GM20431 (cell line): ENCODE data around the gene KIAA0319L.

Experiments
- in situ Hi-C: fragments of 300-500 bp; cut with MseI, MboI; formaldehyde crosslinking; loops from one replicate; pipeline ENCODE4 v1.15.0; 2020; ENCODE audit warnings: low sequenced_read_pairs; ENCODE audit not compliant: unreplicated experiment

The KIAA0319L gene

DNA sequence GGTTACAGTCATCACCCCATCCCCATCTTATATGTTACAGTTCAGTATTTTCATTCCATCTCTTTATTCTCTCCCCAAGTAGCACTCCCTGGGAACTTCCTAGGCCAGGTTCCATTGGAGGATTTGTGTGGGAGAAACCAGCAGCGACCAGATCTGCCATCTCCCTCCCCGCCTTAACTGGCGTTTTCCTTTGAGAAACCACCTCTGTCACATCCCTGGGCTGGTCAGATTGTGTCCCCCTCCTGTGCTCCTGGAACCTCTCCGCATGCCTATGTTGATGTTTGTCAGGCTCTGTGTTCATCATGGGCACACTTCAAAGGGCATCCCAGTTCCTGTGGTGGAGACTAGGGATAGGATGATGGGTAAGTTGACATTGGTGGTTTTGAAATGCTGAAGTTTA is 126.4 kb downstream of the KIAA0319L start:
- in situ Hi-C loops = loop anchor here (25.0 kb wide), 1 partner anchor 307 kb away; no protein-coding TSS in a partner anchor

DNA sequence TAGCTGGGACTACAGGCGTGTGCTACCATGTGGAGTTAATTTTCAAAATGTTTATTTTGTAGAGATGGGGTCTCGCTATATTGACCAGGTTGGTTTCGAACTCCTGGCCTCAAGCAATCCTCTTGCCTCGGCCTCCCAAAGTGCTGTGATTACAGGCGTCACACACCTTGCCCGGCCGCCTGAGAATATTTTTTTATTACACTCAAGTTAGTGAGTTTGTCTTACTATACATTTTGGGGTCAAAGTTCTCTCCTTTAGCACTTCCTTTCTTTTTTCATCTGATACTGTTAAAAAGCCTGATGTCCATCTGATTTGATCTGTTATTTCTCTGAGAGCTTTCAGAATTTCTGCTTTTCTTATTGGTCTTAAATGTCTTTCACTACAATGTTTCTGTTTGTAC is 128.8 kb downstream of the KIAA0319L start:
- in situ Hi-C loops = loop anchor here (25.0 kb wide), 1 partner anchor 309 kb away; no protein-coding TSS in a partner anchor

DNA sequence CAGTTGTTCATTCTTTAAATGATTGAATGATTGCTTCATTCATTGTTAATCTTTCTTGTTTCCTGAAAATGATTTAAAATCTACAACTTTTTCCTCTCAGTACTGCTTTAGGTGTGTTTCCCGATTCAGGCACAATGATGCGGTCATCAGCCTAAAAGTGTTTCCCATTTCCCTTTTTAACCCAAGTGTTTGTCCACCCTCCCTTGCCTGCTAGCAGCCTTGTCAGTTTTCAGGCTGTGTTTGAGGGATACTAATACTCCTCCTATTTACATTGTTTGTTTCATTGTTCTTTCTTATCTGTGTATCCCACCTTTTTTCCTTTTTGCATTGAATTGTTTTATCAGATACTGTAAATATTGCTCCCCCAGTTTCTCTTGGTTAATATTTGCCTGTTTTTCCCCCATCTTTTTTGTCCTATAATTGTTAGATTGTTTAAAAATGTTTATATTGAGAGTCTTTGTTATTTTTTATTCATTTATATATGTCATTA is 131.1 kb downstream of the KIAA0319L start:
- in situ Hi-C loops = loop anchor here (25.0 kb wide), 1 partner anchor 311 kb away; no protein-coding TSS in a partner anchor

DNA sequence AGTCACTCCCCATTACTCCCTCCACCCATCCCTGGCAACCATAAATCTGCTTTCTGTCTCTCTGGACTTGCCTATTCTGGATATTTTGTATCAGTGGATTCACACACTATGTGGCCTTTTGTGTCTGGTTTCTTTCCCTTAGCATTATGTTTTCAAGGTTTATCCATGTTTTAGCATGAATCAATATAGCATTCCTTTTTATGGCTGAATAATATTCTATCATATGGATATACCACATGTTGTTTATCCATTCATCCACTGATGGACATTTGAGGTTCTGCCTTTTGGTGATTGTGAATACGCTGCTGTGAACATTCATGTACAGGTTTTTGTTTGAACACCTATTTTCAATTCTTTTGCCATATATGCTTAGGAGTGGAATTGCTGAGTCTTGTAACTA is 148.3 kb downstream of the KIAA0319L start:
- in situ Hi-C loops = no loop called here

DNA sequence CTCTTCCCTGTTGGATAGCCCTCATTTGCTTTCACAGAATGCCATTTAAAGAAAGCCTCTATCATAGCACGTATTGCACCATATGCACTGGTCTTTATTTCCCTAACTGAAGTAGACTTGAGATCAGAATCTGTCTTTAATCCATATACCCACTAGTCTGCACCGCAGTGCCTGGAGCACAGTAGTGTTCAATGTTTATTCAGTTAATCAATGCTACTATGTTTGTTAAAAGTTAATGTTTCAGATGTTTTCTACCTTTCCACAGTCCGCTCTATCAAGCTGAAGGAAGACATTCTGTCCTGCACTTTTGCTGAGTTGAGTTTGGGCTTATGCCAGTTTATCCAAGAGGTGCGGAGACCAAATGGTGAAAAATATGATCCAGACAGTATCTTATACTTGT is 149.5 kb downstream of the KIAA0319L start:
- in situ Hi-C loops = no loop called here

DNA sequence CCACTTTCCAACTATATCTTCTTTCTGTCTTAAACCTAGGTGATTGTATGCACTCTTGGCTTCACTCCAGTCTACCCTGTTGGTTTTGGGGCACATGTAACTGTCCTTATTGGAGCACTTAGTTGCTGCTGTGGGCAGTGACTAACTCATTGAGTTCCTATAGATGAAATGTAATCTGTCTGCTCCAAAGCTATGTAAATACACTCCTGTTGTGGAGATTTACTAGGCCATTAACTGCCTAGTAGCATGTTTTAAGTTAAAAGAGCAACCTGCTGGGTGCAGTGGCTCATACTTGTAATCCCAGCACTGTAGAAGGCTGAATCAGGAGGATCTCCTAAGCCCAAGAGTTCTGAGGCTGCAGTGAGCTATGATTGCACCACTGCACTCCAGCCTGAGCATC is 151.1 kb downstream of the KIAA0319L start:
- in situ Hi-C loops = no loop called here

DNA sequence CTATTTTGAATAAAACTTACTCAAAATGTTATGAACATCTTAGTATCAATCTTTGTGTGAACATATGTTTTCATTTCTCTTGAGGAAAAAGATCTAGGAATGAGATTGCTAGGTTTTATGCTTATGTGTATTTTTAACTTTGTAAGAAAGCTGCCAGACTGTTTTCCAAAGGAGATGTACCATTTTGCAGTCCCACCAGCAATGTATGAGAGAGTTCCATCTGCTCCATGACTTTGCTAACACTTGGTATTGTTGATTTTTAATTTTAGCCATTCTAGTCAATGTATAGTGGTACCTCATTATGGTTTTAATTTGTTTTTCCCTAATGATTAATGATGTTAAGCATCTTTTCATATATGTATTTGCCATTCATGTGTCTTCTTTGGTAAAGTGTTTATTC is 156.2 kb downstream of the KIAA0319L start:
- in situ Hi-C loops = no loop called here

DNA sequence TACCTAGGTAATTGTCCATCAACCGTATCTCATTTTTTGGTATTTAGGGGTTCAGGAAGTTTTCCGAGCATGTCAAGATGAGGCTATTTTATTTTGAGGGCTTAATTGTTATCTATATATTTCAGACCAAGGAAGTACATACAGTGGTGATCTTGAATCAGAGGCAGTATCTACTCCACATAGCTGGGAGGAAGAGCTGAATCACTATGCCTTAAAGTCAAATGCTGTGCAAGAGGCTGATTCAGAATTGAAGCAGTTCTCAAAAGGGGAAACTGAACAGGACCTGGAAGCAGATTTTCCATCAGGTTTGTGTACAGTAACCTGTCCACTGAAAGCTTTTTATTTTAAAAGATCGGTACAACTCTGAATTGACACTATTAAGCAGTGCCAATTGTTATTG is 158.5 kb downstream of the KIAA0319L start:
- in situ Hi-C loops = no loop called here

DNA sequence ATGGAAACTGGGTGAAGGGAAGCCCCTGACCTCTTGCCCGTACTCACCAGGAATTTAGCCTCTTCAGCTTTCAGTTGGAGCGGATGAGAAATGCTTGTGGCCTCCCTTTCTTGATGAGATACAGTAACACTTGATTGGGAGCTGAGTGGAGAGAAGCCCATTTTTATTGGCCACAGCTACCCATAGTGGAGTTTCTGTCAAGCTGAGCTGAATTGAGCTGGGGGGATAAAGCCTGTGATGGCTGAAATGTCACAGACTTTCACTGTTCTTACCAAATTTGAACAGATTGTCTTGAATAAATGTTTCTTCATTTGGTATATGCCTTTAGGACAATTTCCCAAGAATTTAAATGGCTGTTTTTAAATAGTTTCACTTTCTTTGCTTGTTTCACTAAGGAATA is 162.8 kb downstream of the KIAA0319L start:
- in situ Hi-C loops = no loop called here

DNA sequence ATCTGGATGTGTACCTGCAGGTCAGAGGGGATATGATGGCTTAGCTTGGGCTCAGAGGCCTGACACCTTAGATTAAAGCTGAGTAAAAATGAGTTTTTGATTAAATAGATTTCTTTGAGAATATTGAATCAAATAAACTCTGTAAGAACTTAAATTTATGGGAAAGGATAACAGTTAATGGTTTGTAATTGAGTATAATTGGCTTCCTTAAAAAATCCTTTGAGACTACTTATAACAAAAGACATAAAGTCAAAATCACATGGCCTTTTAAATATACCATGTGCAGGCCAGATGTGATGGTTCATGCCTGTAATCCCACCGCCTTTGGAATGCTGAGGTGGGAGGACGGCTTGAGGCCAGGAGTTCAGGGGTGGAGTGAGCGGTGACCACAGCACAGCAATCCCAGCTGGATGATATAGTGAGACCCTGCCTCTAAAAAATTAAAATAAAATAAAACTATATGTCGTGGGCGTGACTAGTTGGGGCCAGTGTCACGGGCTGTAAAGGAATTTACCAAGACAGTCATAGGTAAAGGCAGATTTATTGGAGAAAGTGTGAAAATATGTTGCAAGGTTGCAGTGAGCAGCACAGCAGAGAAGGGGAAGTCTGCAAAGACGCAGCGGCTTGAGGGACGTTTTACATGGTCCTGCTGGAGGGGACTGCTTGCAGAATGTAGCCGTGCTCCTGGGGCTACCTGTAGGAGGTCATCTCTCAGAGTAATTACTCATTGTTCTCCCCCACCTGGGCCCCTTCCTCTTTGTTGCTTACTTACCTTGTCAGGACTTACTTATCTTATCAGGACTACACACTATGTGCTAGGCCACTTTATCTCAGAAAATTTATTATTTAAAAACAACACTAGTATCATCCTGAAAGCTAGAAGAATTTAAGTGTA is 166.4 kb downstream of the KIAA0319L start:
- in situ Hi-C loops = no loop called here

DNA sequence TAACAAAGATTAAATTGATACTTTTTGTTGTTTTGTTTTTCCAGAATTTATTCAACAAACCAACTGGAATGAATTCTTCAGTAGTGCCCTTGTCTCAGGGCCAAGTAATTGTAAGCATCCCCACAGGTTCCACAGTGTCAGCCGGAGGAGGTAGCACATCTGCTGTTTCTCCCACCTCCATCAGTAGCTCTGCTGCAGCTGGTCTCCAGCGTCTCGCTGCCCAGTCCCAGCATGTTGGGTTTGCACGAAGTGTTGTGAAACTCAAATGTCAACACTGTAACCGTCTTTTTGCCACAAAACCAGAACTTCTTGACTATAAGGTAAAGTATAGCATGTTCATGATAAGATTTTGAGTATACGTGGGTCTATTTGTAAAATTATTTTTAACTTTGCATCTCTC is 170.2 kb downstream of the KIAA0319L start:
- in situ Hi-C loops = no loop called here

DNA sequence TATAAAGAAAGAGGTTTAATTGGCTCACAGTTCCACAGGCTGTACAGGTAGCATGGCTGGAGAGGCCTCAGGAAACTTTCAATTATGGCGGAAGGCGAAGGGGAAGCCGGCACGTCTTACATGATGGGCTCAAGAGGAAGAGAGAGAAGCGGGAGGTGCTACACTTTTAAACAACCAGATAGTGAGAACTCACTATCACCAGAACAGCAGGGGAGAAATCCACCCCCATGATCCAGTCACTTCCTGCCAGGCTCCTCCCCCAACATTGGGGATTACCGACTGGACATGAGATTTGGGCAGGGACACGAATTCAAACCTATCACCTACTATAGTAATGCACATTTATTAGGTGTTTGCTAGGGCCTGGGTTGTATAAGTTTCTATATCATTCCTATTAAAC is 170.9 kb downstream of the KIAA0319L start:
- in situ Hi-C loops = no loop called here
